Activated CD4-positive, alpha-beta T cell treated with anti-CD3 and anti-CD28 coated beads, Interleukin-2, amount 50 U/mL, for 48 hours (primary cell): ENCODE measurements around the gene ZFP62.
"Not testable (repeated sequence)": the region's sequence is repeated elsewhere in the genome, so short reads cannot be mapped to it uniquely, and the experiment has no call there.

Source experiments
- DNase-seq, 2 experiments: peaks; one replicate each; pipeline ENCODE4 v3.0.0-alpha.2; 2020

The ZFP62 gene

DNA sequence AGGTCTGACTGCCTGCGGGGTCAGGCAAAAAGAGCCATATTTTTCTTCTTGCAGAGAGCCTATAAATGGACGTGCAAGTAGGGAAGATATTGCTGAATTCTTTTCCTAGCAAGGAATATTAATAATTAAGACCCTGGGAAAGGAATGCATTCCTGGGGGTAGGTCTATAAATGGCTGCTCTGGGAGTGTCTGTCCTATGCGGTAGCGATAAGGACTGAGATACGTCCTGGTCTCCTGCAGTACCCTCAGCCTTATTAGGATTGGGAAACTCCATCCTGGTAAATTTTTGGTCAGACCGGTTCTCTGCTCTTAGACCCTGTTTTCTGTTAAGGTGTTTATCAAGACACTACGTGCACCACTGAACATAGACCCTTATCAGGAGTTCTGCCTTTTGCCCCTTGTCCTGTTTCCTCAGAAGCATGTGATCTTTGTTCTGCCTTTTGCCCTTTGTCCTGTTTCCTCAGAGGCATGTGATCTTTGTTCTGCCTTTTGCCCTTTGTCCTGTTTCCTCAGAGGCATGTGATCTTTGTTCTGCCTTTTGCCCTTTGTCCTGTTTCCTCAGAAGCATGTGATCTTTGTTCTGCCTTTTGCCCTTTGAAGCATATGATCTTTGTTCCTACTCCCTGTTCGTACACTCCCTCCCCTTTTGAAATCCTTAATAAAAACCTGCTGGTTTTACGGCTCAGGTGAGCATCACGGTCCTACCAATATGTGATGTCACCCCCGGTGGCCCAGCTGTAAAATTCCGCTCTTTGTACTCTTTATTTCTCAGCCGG is 32.1 kb downstream of the ZFP62 start:
- DNase-seq: not testable (repeated sequence)

DNA sequence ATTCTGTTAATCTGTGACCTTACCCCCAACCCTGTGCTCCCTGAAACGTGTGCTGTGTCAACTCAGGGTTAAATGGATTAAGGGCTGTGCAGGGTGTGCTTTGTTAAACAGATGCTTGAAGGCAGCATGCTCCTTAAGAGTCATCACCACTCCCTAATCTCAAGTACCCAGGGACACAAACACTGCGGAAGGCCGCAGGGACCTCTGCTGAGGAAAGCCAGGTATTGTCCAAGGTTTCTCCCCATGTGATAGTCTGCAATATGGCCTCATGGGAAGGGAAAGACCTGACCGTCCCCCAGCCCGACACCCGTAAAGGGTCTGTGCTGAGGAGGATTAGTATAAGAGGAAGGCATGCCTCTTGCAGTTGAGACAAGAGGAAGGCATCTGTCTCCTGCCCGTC is 33.7 kb downstream of the ZFP62 start:
- not testable (repeated sequence) for DNase-seq

DNA sequence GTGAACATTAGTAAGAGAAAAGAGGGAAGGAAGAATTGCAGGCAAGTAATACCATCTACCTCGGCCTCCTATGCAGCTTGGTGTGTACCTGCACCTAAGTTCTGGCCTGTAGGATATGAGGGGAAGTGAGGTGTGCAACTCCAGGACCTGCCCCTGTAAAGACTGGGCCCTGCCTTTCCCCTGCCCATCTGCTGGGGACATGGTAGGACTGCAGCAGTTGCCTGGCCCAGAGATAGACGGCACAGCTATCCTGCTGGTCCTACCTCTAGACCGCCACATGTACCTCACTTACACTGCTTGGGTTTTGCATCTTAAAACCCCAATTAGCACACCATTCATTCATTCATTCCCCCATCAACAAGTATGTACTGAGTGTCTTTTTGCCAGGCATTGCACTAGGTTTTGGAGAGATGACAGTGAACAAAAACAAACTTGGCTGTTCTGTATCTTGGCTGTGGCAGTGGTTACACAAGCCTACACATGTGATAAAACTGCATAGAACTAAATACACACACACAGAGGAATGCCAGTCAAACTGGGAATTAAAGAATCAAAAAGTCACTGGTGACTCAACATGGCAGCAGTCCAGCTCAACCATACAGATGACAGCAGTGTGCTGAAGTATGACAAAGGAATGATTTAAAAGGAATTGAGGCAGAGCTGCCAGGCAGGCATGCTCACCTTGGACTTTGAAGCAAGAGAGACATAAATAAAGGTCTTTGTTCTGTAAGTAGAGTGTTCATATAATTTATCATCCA is 35.1 kb downstream of the ZFP62 start:
- DNase-seq: peak; percentile 68 to 75

DNA sequence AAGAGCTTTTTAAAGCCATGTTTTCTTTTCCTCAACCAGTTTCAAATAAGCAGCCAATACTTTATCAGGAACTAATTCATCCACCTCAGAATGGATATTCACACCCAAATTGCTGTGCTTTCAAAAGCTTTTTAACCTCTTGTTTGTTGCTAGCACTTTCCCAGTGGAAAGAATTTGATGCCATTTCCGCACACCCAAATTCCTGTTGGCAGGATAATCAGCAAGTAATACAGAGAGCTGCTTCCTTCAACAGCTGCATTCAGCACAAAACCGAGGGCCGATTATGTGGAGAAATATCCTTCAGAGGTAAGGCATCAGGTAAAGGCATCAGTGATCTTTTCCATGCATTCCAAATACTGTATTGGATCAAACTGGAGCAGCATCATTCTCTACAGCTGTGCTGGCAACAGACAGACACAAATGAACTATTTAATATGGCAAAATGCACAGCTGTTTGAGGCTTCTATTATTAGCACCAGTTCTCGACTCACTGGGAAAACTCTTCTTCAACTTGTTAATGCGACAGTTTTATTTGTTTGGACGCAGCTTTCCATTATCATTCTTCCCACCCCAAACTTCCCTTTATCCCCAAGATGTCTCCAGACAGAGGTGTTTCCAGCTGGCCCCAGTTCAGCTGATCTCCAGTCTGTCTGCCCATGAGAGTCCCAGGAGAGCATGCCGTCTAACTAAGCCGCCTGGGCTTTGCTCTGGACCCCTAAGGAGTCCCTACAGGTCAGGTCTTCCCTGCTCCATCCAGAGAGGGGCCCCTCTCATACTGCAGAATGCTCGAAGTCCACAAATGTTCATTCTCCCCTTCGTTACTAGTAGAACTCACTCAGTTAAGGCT is 36.2 kb downstream of the ZFP62 start:
- no peak for DNase-seq

GRCh38 chr5:180823940-180824629 is 37.0 kb downstream of the ZFP62 start:
- no peak for DNase-seq

DNA sequence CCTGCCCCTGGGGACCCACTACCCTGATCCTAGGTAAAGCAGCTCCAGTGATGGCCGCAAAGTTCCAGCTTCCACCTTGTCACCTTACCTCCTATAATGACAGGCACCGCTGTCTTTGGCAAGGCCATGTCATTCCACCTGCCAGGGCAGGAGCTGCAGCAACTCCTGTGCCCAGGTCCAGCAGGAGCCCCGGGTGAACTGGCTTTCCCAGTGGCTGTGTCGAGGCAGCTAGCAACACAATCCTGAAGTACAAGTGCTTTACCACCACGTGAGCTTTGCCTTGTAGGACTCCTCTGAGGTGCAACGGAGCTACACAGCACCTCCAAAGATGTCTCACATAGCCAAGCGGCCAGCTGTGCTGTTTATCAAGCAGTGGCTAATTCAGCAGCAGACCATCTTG is 37.7 kb downstream of the ZFP62 start:
- DNase-seq: no peak

GRCh38 chr5:180821538-180821937 is 39.5 kb downstream of the ZFP62 start:
- DNase-seq: no peak

GRCh38 chr5:180820788-180821321 is 40.2 kb downstream of the ZFP62 start:
- no peak for DNase-seq

DNA sequence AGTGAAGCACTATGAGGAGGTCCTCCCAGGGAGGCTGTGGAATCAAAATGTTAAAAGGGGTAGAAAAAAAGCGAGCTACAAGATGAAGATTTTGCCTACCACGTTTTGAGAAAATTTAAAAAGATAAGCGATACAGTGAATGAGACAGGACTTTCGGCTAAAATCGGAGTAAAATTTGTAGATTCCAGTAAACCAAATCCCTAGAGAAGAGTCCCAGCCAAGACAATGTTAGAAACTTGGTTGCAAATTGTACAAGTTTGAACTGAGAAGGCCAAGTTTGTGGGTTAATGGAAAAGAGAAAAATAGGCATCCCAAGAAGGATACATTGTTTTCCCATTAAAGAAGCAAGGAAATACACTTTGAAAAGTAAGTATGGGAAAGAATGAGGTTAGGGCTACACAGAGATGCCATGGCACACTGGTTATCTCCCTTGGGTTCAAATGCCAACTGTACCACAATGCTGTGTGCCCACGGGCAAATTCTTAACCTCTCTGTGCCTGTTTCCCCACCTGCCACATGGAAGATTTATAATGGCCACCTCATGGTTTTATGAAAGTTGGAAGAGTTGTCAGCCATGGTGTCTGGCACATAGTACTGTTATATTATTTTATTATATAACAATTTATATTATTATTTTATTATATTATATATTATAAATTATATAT is 42.3 kb downstream of the ZFP62 start:
- DNase-seq: no peak

- no peak for DNase-seq
Measured at GRCh38 chr5:180817893-180818674, 43.0 kb downstream of the ZFP62 start.

DNA sequence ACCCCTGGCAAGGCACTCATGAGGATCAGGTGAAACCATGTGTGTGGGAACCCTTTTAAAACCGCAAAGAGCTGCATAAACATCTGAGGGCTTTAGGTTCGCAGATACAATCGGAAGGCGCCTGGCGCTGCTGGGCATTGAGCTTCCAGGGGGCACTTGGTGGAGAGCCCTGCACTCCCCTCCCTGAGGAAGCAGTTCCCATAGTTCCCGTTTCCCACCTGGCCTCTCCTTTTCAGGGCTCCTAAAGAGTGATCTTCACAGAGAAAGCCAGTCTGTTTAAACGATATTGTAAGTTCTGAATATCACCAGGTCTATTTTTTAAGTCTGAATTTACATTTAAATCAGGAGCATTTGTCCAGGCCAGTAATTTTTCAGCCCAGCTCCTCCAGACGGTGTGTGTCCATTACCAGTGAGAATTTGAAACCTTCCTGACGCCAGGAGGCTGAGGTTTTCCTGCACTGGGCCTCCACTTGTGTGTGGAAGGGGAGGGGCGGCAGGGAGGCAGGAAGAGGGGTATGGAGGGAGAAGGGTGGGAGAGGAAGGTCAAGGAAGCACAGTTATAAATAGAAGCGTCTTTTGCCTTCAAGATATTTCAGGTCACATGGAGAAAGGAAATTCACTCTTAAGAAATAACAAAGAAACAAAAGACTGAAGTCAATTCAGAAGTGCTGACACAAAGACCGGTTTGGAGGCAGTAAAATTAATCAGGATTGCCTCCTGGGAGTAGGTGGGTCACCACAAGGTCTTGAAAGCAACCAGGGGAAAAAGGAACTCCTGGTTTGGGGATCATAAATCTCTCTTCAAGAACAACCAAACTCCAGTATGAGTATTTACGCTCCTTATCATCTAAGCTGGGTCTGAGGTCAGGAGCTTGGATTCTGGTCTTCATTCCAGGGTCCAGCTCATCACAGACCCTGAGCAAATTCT is 44.2 kb downstream of the ZFP62 start:
- DNase-seq: no peak

DNA sequence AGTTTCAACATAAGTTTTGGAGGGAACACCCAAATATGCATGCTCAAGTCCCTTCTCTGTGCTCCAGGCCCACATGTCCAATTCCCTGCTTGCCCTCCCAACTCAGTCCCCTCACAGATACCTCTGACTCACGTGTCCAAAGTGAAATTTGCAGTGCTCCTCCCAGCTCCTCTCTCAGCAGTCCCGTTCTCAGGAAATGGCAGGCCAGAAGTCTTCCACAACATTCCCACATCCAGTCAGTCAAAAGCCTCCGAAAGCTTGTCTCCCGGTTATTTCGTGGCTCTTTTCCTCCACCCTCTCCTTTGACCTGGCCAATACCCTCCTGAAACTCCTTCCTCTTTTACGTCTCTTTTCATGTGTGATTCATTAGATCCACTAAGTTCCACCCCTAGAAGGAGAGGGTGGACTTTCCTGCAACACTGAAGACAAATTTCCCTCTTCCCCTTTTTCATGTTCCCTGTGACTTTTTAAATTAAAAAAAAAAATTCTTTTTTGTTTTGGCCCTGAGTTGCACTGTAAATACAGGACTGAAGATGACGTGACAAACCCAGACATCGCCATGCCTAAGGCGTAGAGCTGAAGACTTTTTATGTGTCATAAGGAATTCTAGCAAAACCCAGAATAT is 45.7 kb downstream of the ZFP62 start:
- no peak for DNase-seq

DNA sequence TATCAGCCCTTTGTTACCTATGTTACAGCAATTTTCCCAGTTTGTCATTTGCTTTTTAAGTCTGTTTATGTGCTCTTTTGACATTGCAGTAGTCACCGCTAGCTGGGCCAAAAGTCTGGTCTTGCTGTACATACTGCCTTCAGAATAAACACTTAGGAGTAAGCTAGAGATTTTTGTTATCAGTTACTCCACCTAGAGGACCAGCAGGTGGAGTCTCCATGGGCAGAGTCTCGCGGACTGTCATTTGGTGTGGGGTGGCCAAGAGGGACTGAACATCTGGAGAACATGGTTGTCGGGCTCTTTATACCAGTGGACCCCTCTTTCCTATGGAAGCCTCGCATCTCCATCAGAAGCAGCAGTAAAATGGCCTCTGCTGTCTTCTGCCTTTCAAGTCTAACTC is 47.7 kb downstream of the ZFP62 start:
- DNase-seq: no peak

GRCh38 chr5:180811623-180812124 is 49.4 kb downstream of the ZFP62 start:
- DNase-seq: no peak

GRCh38 chr5:180810959-180811622 is 50.0 kb downstream of the ZFP62 start:
- DNase-seq: no peak

GRCh38 chr5:180810210-180810958 is 50.7 kb downstream of the ZFP62 start:
- peak; percentile 95 to 96 for DNase-seq

GRCh38 chr5:180809403-180810209 is 51.5 kb downstream of the ZFP62 start:
- peak; percentile 78 to 86 for DNase-seq
